Natural killer cell (primary cell): ENCODE results near the gene BBX. TPM values are rescaled to one million over a fixed set of nuclear protein-coding genes. Genes with fewer than 3 reads are reported as not detected.

Experiments
- ATAC-seq, 3 donors: fragments of 150-1000 bp in 2 of 3; fragments of 200-7000 bp in 1 of 3; cut with Tn5 transposase; 1 replicate in 1 of 3; 2 replicates in 2 of 3; pipeline ENCODE4 v1.10.0; 2021; ENCODE audit warnings: mild to moderate bottlenecking in 2 of 3, moderate library complexity in 2 of 3
- DNase-seq, 2 donors: peaks; one replicate each; pipeline versions ENCODE4 v3.0.0 to v3.0.0-alpha.2; 2013 to 2021; ENCODE audit warnings: mixed read lengths in 1 of 2
- H3K27ac ChIP-seq: one replicate; pipeline ENCODE4 v1.5.1; 2013; ENCODE audit warnings: mild to moderate bottlenecking, low read length
- H3K27me3 ChIP-seq: one replicate; pipeline ENCODE4 v1.6.1; 2013; ENCODE audit warnings: low read length; ENCODE audit not compliant: control insufficient read depth, insufficient read depth
- H3K36me3 ChIP-seq: one replicate; pipeline ENCODE4 v1.6.1; 2013; ENCODE audit warnings: low read length; ENCODE audit not compliant: control insufficient read depth, insufficient read depth
- H3K4me1 ChIP-seq: one replicate; pipeline ENCODE4 v1.6.1; 2013; ENCODE audit warnings: low read length; ENCODE audit not compliant: control insufficient read depth, insufficient read depth
- H3K4me3 ChIP-seq: one replicate; pipeline ENCODE4 v1.5.1; 2013; ENCODE audit warnings: low read length
- H3K9me3 ChIP-seq: one replicate; pipeline ENCODE4 v1.6.1; 2013; ENCODE audit warnings: low read length; ENCODE audit not compliant: control insufficient read depth, insufficient read depth
- H3K27ac Mint-ChIP-seq, 2 donors: one replicate each; pipeline ENCODE4 v1.8.0; 2022; ENCODE audit warnings: mild to moderate bottlenecking in 2 of 2, mixed read lengths in 2 of 2, moderate library complexity in 1 of 2
- H3K27me3 Mint-ChIP-seq, 2 donors: one replicate each; pipeline ENCODE4 v1.8.0; 2022; ENCODE audit warnings: low read depth in 2 of 2, mixed read lengths in 2 of 2
- H3K36me3 Mint-ChIP-seq: one replicate; pipeline ENCODE4 v1.8.0; 2022; ENCODE audit warnings: mixed read lengths
- H3K4me1 Mint-ChIP-seq, 2 donors: one replicate each; pipeline ENCODE4 v1.8.0; 2022; ENCODE audit warnings: mixed read lengths in 2 of 2
- H3K4me3 Mint-ChIP-seq: one replicate; pipeline ENCODE4 v1.8.0; 2022; ENCODE audit warnings: mild to moderate bottlenecking, moderate library complexity, mixed read lengths
- H3K9me3 Mint-ChIP-seq, 2 donors: one replicate each; pipeline ENCODE4 v1.8.0; 2022; ENCODE audit warnings: mixed read lengths in 2 of 2
- CTCF ChIP-seq: fragments of 200-600 bp; IDR thresholded peaks from one replicate; pipeline ENCODE4 v1.8.0; 2022; ENCODE audit warnings: antibody characterized with exemption
- WGBS: methylation state at CpG from one replicate; pipeline ENCODE4 v1.1.7; 2013; ENCODE audit warnings: missing lambda C conversion rate; ENCODE audit not compliant: insufficient coverage; 5-methylcytosine and 5-hydroxymethylcytosine counted together
- intact Hi-C: fragments of 100-400 bp; cut with micrococcal nuclease; formaldehyde crosslinking; loops from one replicate; pipeline ENCODE4 v1.14.2; 2022
- total RNA-seq, 4 donors: library from RNA; stranded (reverse); fragments of 120-200 nt in 1 of 4; gene quantifications; one replicate each; pipeline versions ENCODE4 v1.2.3 to v1.2.4, GENCODE V29; 2013 to 2022

Gene BBX
- total RNA-seq, 3 donors from 2014 or later (not counting 1 experiment from before 2014, with no cell fraction given), result 80.0 to 87.1 (median 83.4) TPM

DNA sequence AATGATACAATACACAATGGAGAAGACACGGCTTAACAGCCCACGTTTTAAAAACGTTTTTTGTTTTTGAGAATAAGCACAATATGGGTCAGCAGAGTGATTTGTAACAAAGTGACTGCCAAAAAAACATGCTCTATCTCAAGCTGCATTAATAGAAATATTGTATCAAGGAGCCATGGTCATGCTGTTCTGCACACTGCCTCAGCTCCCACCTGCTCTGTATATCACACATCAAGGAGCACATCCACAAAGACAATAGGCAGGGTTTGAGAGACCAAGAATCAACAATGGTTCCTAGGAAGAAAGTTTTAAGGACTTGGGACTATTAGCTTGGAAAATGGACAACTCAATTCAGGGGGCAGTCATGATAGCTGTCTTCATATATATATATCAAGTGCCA lies 6.3 kb upstream of the BBX start:
- H3K36me3 Mint-ChIP-seq, result no peaks in the 10 kb centered on the region
- no peak for ATAC-seq
- Histone ChIP-seq H3K9me3 (no peaks in the 10 kb centered on the region), H3K27ac (no peak overlapping the region), H3K4me1 (no peaks in the 10 kb centered on the region), H3K4me3 (no peak overlapping the region), H3K36me3 (no peaks in the 10 kb centered on the region), H3K27me3 (no peaks in the 10 kb centered on the region)
- no peaks in the 10 kb centered on the region for H3K9me3 Mint-ChIP-seq
- H3K27ac Mint-ChIP-seq, result no peak overlapping the region
- H3K4me1 Mint-ChIP-seq, result no peaks in the 10 kb centered on the region
- intact Hi-C loops, result no loop called here
- DNase-seq, result no peak
- H3K27me3 Mint-ChIP-seq, result peaks cover 22 to 36% of the 10 kb centered on the region in 2 donors
- TF ChIP-seq CTCF, result no peak
- H3K4me3 Mint-ChIP-seq, result no peak overlapping the region
- WGBS, result 82% methylated on average over 3 of the region's 3 CpGs

- Histone ChIP-seq H3K27ac (no peak overlapping the region), H3K9me3 (no peaks in the 10 kb centered on the region), H3K4me1 (peaks cover 7% of the 10 kb centered on the region), H3K4me3 (no peak overlapping the region), H3K27me3 (no peaks in the 10 kb centered on the region), H3K36me3 (no peaks in the 10 kb centered on the region)
- no peak for TF ChIP-seq CTCF
- intact Hi-C loops, result loop anchor here (5.0 to 10.0 kb wide), 2 partner anchors 88 to 604 kb away; no protein-coding TSS in a partner anchor
- Mint-ChIP-seq H3K9me3 (no peaks in the 10 kb centered on the region), H3K4me1 (peaks cover 10 to 12% of the 10 kb centered on the region in 2 donors), H3K36me3 (no peaks in the 10 kb centered on the region), H3K27me3 (peaks cover 10 to 26% of the 10 kb centered on the region in 2 donors), H3K27ac (no peak overlapping the region), H3K4me3 (no peak overlapping the region)
- WGBS, result 84% methylated on average over 2 of the region's 4 CpGs
- DNase-seq, result no peak
- no peak for ATAC-seq
These were observed 2.2 kb upstream of the BBX start for GRCh38 chr3:107520535-107520934.

GRCh38 chr3:107521469-107522059 lies 1.2 kb upstream of the BBX start:
- H3K4me3 Mint-ChIP-seq, result peak overlapping the region; percentile 28
- H3K9me3 Mint-ChIP-seq, result no peaks in the 10 kb centered on the region
- H3K36me3 ChIP-seq, result no peaks in the 10 kb centered on the region
- H3K36me3 Mint-ChIP-seq, result no peaks in the 10 kb centered on the region
- H3K27me3 Mint-ChIP-seq, result peaks cover 7 to 16% of the 10 kb centered on the region in 2 donors
- H3K27ac Mint-ChIP-seq, result no peak overlapping the region
- H3K9me3 ChIP-seq, result no peaks in the 10 kb centered on the region
- intact Hi-C loops, result loop anchor here (1.0 to 10.0 kb wide), 3 partner anchors 89 to 1068 kb away; partner anchors contain the start of genes CIP2A and DZIP3
- DNase-seq (no peak), ATAC-seq (no peak)
- no peak overlapping the region for H3K4me3 ChIP-seq
- peaks cover 13% of the 10 kb centered on the region for H3K4me1 ChIP-seq
- peaks cover 18 to 20% of the 10 kb centered on the region in 2 donors for H3K4me1 Mint-ChIP-seq
- peak overlapping the region; percentile 8 for H3K27ac ChIP-seq
- no peaks in the 10 kb centered on the region for H3K27me3 ChIP-seq
- no peak for TF ChIP-seq CTCF
- WGBS, result no CpG with 5 or more reads among the region's 3 CpGs

DNA sequence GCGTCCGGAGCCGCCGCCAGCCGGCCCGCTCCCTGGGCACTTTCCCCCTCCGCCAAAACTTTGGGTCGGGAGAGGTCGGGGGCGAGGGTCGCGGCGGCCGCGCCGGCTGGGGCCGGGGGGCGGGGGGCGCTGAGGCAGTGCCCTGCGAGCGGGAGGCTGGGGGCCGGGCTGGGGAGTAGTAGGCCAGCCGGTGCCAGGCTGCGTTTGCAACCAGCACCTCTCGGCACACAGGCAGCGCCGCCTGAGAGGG lies 452 bp downstream of the BBX start:
- DNase-seq, result no peak
- no peaks in the 10 kb centered on the region for H3K36me3 Mint-ChIP-seq
- WGBS, result under 1% methylated on average over 27 of the region's 27 CpGs
- no peaks in the 10 kb centered on the region for H3K27me3 ChIP-seq
- H3K9me3 ChIP-seq, result no peaks in the 10 kb centered on the region
- peak overlapping the region; percentile 55 for H3K4me3 ChIP-seq
- peak; percentile 29 to 53 (median 51) for ATAC-seq
- TF ChIP-seq CTCF, result no peak
- peak overlapping the region; percentile 71 for H3K27ac ChIP-seq
- peak overlapping the region; percentile 80 to 88 for H3K27ac Mint-ChIP-seq
- peak overlapping the region; percentile 99 for H3K4me3 Mint-ChIP-seq
- no peaks in the 10 kb centered on the region for H3K27me3 Mint-ChIP-seq
- peaks cover 20 to 25% of the 10 kb centered on the region in 2 donors for H3K4me1 Mint-ChIP-seq
- H3K36me3 ChIP-seq, result peaks cover 2% of the 10 kb centered on the region
- intact Hi-C loops, result loop anchor here (5.0 to 10.0 kb wide), 2 partner anchors 91 to 602 kb away; no protein-coding TSS in a partner anchor
- no peaks in the 10 kb centered on the region for H3K9me3 Mint-ChIP-seq
- H3K4me1 ChIP-seq, result peaks cover 13% of the 10 kb centered on the region
